Liver (tissue), 9 donors: ENCODE data around the gene TMEM87B. TPM values are rescaled to one million over a fixed set of nuclear protein-coding genes. Genes with fewer than 3 reads are reported as not detected.

ENCODE experiments used
- DNase-seq: peaks from one replicate; pipeline ENCODE4 v3.0.0-alpha.2; 2017; ENCODE audit warnings: low spot score
- H3K27ac ChIP-seq, 2 donors: one replicate each; pipeline ENCODE4 v1.7.0; 2013; ENCODE audit warnings: inconsistent platforms in 2 of 2, low read length in 2 of 2, control low read depth in 1 of 2, low read depth in 1 of 2, mild to moderate bottlenecking in 1 of 2
- H3K27me3 ChIP-seq, 4 donors: one replicate each; pipeline versions ENCODE4 v1.6.1 to v1.7.0; 2013; ENCODE audit warnings: low read length in 3 of 4, inconsistent platforms in 1 of 4, mild to moderate bottlenecking in 1 of 4, moderate library complexity in 1 of 4; ENCODE audit not compliant: control insufficient read depth in 4 of 4, insufficient read depth in 4 of 4
- H3K36me3 ChIP-seq, 4 donors: one replicate each; pipeline versions ENCODE4 v1.6.1 to v1.7.0; 2013; ENCODE audit warnings: low read length in 3 of 4, mild to moderate bottlenecking in 3 of 4, low read depth in 1 of 4, moderate library complexity in 1 of 4; ENCODE audit not compliant: control insufficient read depth in 4 of 4, insufficient read depth in 3 of 4
- H3K4me1 ChIP-seq, 4 donors: one replicate each; pipeline versions ENCODE4 v1.6.1 to v1.7.0; 2013; ENCODE audit warnings: low read length in 3 of 4, mild to moderate bottlenecking in 3 of 4, moderate library complexity in 1 of 4; ENCODE audit not compliant: control insufficient read depth in 4 of 4, insufficient read depth in 4 of 4
- H3K4me3 ChIP-seq, 3 donors: one replicate each; pipeline versions ENCODE4 v1.6.1 to v1.7.0; 2013; ENCODE audit warnings: low read length in 3 of 3, control low read depth in 1 of 3, low read depth in 1 of 3, mild to moderate bottlenecking in 1 of 3
- H3K9ac ChIP-seq, 2 donors: one replicate each; pipeline ENCODE4 v1.7.0; 2013; ENCODE audit warnings: low read length in 2 of 2, mild to moderate bottlenecking in 2 of 2, moderate library complexity in 2 of 2, control low read depth in 1 of 2, low read depth in 1 of 2
- H3K9me3 ChIP-seq, 4 donors: one replicate each; pipeline versions ENCODE4 v1.6.1 to v1.7.0; 2013; ENCODE audit warnings: low read length in 3 of 4; ENCODE audit not compliant: control insufficient read depth in 4 of 4
- ATF3 ChIP-seq: IDR thresholded peaks from 2 replicates; pipeline ENCODE4 v1.6.1; 2016; ENCODE audit warnings: antibody characterized with exemption
- CTCF ChIP-seq: fragments of 150-350 bp; IDR thresholded peaks from 2 replicates; pipeline ENCODE4 v1.5.1; 2017; ENCODE audit warnings: improper control_type of control experiment, low read depth, low read length; ENCODE audit not compliant: missing input control
- EGR1 ChIP-seq, 2 donors: IDR thresholded peaks; 2 replicates each; pipeline ENCODE4 v1.6.1; 2016 to 2018; ENCODE audit warnings: antibody characterized with exemption in 2 of 2, low read depth in 2 of 2
- FOXA1 ChIP-seq: IDR thresholded peaks from 2 replicates; pipeline ENCODE4 v1.6.1; 2016; ENCODE audit warnings: antibody characterized with exemption
- FOXA2 ChIP-seq: IDR thresholded peaks from 2 replicates; pipeline ENCODE4 v1.6.1; 2016; ENCODE audit warnings: antibody characterized with exemption
- GABPA ChIP-seq, 2 donors: IDR thresholded peaks in 1 of 2; conservative IDR thresholded peaks in 1 of 2; 2 replicates each; pipeline ENCODE4 v1.6.1; 2016; ENCODE audit warnings: antibody characterized with exemption in 2 of 2, mild to moderate bottlenecking in 1 of 2, moderate library complexity in 1 of 2
- HNF4G ChIP-seq: IDR thresholded peaks from 2 replicates; pipeline ENCODE4 v1.6.1; 2016; ENCODE audit warnings: antibody characterized with exemption
- JUND ChIP-seq, 2 donors: IDR thresholded peaks; 2 replicates each; pipeline ENCODE4 v1.6.1; 2016; ENCODE audit warnings: antibody characterized with exemption in 2 of 2
- MAX ChIP-seq: IDR thresholded peaks from 2 replicates; pipeline ENCODE4 v1.6.1; 2016; ENCODE audit warnings: antibody characterized with exemption
- NR2F2 ChIP-seq: IDR thresholded peaks from 2 replicates; pipeline ENCODE4 v1.6.1; 2016; ENCODE audit warnings: antibody characterized with exemption
- REST ChIP-seq: IDR thresholded peaks from 2 replicates; pipeline ENCODE4 v1.6.1; 2016; ENCODE audit warnings: antibody characterized with exemption, mild to moderate bottlenecking
- RXRA ChIP-seq, 2 donors: IDR thresholded peaks; 2 replicates each; pipeline ENCODE4 v1.6.1; 2017 to 2018; ENCODE audit warnings: antibody characterized with exemption in 2 of 2, mild to moderate bottlenecking in 1 of 2
- SP1 ChIP-seq: IDR thresholded peaks from 2 replicates; pipeline ENCODE4 v1.6.1; 2018; ENCODE audit warnings: antibody characterized with exemption, mild to moderate bottlenecking
- TAF1 ChIP-seq: conservative IDR thresholded peaks from 2 replicates; pipeline ENCODE4 v1.6.1; 2016; ENCODE audit warnings: antibody characterized with exemption, mild to moderate bottlenecking
- YY1 ChIP-seq: IDR thresholded peaks from 2 replicates; pipeline ENCODE4 v1.6.1; 2016; ENCODE audit warnings: antibody characterized with exemption, mild to moderate bottlenecking
- ZBTB33 ChIP-seq: IDR thresholded peaks from 2 replicates; pipeline ENCODE4 v1.6.1; 2016; ENCODE audit warnings: antibody characterized with exemption
- WGBS: extraction: QIAGEN DNeasy Blood & Tissue Kit; methylation state at CpG from one replicate; pipeline ENCODE4 v1.1.7; 2013; 5-methylcytosine and 5-hydroxymethylcytosine counted together
- polyA plus RNA-seq, 2 donors: library from polyadenylated mRNA; stranded (reverse) in 1 of 2; unstranded in 1 of 2; fragments of 200-250 nt in 1 of 2; fragments of >200 nt in 1 of 2; fragmentation: Nextera tagmentation in 1 of 2; extraction: Ambion mirVana in 1 of 2; gene quantifications; one replicate each; pipeline versions ENCODE4 v1.2.1 to v1.2.3, GENCODE V29; 2013 to 2015
- total RNA-seq, 2 donors: library from RNA; depleted of rRNA; stranded (reverse); fragments of >200 nt; gene quantifications; one replicate each; pipeline ENCODE4 v1.2.3, GENCODE V29; 2014
- donor health status: healthy.
- donor health status: healthy.
- donor health status: healthy.
- donor health status: healthy.
- donor health status: healthy.

TMEM87B gene
- total and polyA plus RNA-seq, 4 donors = 3.6 to 10.1 (median 6.0) TPM

- Histone ChIP-seq H3K9ac (no peak overlapping the region), H3K27me3 (no peaks in the 10 kb centered on the region), H3K4me3 (no peak overlapping the region), H3K9me3 (no peaks in the 10 kb centered on the region), H3K4me1 (peaks cover 0 to 8% (median 0%) of the 10 kb centered on the region in 4 donors), H3K27ac (no peak overlapping the region), H3K36me3 (no peaks in the 10 kb centered on the region)
- 93% methylated on average over 20 of the region's 20 CpGs for WGBS
- TF ChIP-seq GABPA (IDR thresholded peaks at IDR 0.05 in 1 of 2, conservative IDR thresholded peaks at IDR 0.05 in 1 of 2) (no peak), MAX (no peak), NR2F2 (no peak), HNF4G (no peak), ZBTB33 (no peak), TAF1 (no peak), EGR1 (IDR thresholded peaks at IDR 0.05; ENCODE audit: low read depth in 2 of 2) (no peak), FOXA2 (no peak), RXRA (IDR thresholded peaks at IDR 0.05) (no peak), YY1 (no peak), CTCF (no peak), SP1 (no peak), REST (no peak), JUND (IDR thresholded peaks at IDR 0.05) (no peak), FOXA1 (no peak), ATF3 (no peak)
- DNase-seq = no peak
Observed at GRCh38 chr2:112140899-112141625, 86.0 kb downstream of the TMEM87B start.
